OCI-LY1 (cell line): Measurements from ENCODE around the gene PPARD.

Experiments used
- H2AFZ ChIP-seq: fragments of 200-600 bp; sonication (generic), shearing (Covaris generic); 2 replicates; pipeline ENCODE4 v1.6.0; 2014; ENCODE audit warnings: antibody characterized with exemption, mild to moderate bottlenecking, low read length
- H3F3A ChIP-seq: fragments of 200-600 bp; sonication (generic), shearing (Covaris generic); 2 replicates; pipeline ENCODE4 v1.6.0; 2014; ENCODE audit warnings: mild to moderate bottlenecking, antibody characterized with exemption, low read length, moderate library complexity; ENCODE audit not compliant: insufficient read depth
- H3K27ac ChIP-seq: fragments of 200-600 bp; sonication (generic); 2 replicates; pipeline ENCODE4 v1.5.1; 2014; ENCODE audit warnings: low read length, mixed run types, mild to moderate bottlenecking, low read depth; ENCODE audit not compliant: poor library complexity, severe bottlenecking
- H3K27me3 ChIP-seq: fragments of 200-600 bp; sonication (generic); 2 replicates; pipeline ENCODE4 v1.6.0; 2014; ENCODE audit warnings: antibody characterized with exemption, mild to moderate bottlenecking, low read length, moderate library complexity; ENCODE audit not compliant: insufficient read depth
- H3K36me3 ChIP-seq: fragments of 200-600 bp; sonication (generic); 2 replicates; pipeline ENCODE4 v1.6.1; 2014; ENCODE audit warnings: mild to moderate bottlenecking, antibody characterized with exemption, low read length, moderate library complexity, mixed read lengths; ENCODE audit not compliant: insufficient read depth
- H3K4me1 ChIP-seq: fragments of 200-600 bp; sonication (generic); 2 replicates; pipeline ENCODE4 v1.5.1; 2014; ENCODE audit warnings: mild to moderate bottlenecking, low read length, moderate library complexity; ENCODE audit not compliant: insufficient read depth, severe bottlenecking
- H3K4me2 ChIP-seq: fragments of 200-600 bp; sonication (generic), shearing (Covaris generic); 2 replicates; pipeline ENCODE4 v1.6.1; 2014; ENCODE audit warnings: low read length
- H3K4me3 ChIP-seq: fragments of 200-600 bp; sonication (generic); 2 replicates; pipeline ENCODE4 v1.5.1; 2014; ENCODE audit warnings: low read length, low read depth, mild to moderate bottlenecking, mixed read lengths; ENCODE audit not compliant: poor library complexity, severe bottlenecking
- H3K79me2 ChIP-seq: fragments of 200-600 bp; shearing (Covaris generic); 2 replicates; pipeline ENCODE4 v1.6.1; 2016; ENCODE audit warnings: mixed run types, low read length, mixed read lengths; ENCODE audit not compliant: insufficient read depth
- H3K9ac ChIP-seq: fragments of 200-600 bp; sonication (generic), shearing (Covaris generic); 2 replicates; pipeline ENCODE4 v1.6.1; 2014; ENCODE audit warnings: mild to moderate bottlenecking, low read length, mixed read lengths
- H3K9me2 ChIP-seq: fragments of 200-600 bp; sonication (generic), shearing (Covaris generic); 2 replicates; pipeline ENCODE4 v1.6.1; 2014; ENCODE audit warnings: low read depth, mild to moderate bottlenecking, low read length, mixed read lengths
- H3K9me3 ChIP-seq: fragments of 200-600 bp; shearing (Covaris generic); 2 replicates; pipeline ENCODE4 v1.6.1; 2014; ENCODE audit warnings: low read length, mixed read lengths
- H4K20me1 ChIP-seq: fragments of 200-600 bp; sonication (generic), shearing (Covaris generic); 2 replicates; pipeline ENCODE4 v1.6.0; 2016; ENCODE audit warnings: mild to moderate bottlenecking, low read length; ENCODE audit not compliant: insufficient read depth
- EZH2 ChIP-seq: fragments of 200-600 bp; sonication (generic), shearing (Covaris generic); IDR thresholded peaks from 2 replicates; pipeline ENCODE4 v1.8.0; 2017; ENCODE audit warnings: borderline replicate concordance, mixed run types, mild to moderate bottlenecking, antibody characterized with exemption, low read length, moderate library complexity, mixed read lengths
- TF ChIP-seq, protein P1 (sequence below): fragments of 200-600 bp; sonication (generic), shearing (Covaris generic); IDR thresholded peaks from 2 replicates; pipeline ENCODE4 v1.5.1; 2017; ENCODE audit warnings: mild to moderate bottlenecking, antibody characterized with exemption, low read length, moderate library complexity, mixed read lengths

The PPARD gene

DNA sequence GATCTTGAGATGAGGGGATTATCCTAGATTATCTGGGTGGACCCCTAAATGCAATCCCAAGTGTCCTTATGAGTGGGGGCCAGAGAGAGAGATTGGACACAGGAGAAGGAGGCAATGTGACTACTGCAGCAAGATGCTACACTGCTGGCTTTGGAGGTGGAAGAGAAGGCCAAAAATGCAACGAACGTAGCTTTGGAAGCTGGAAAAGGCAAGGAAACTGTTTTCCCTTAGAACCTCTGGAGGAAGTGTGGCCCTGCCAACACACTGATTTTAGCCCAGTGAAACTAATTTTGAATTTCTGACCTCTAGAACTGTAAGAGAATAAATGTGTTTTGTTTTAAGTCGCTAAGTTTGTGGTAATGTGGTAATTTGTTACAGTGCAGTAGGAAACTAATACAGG lies 15.7 kb downstream of the PPARD start:
- H3F3A ChIP-seq: no peaks in the 10 kb centered on the region
- H3K27me3 ChIP-seq: no peaks in the 10 kb centered on the region
- H3K27ac ChIP-seq: no peak overlapping the region
- TF ChIP-seq, protein P1, sequence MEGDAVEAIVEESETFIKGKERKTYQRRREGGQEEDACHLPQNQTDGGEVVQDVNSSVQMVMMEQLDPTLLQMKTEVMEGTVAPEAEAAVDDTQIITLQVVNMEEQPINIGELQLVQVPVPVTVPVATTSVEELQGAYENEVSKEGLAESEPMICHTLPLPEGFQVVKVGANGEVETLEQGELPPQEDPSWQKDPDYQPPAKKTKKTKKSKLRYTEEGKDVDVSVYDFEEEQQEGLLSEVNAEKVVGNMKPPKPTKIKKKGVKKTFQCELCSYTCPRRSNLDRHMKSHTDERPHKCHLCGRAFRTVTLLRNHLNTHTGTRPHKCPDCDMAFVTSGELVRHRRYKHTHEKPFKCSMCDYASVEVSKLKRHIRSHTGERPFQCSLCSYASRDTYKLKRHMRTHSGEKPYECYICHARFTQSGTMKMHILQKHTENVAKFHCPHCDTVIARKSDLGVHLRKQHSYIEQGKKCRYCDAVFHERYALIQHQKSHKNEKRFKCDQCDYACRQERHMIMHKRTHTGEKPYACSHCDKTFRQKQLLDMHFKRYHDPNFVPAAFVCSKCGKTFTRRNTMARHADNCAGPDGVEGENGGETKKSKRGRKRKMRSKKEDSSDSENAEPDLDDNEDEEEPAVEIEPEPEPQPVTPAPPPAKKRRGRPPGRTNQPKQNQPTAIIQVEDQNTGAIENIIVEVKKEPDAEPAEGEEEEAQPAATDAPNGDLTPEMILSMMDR: no peak
- TF ChIP-seq EZH2: no peak
- no peaks in the 10 kb centered on the region for H3K9me3 ChIP-seq
- H2AFZ ChIP-seq: no peak overlapping the region
- H3K4me3 ChIP-seq: no peak overlapping the region
- no peak overlapping the region for H3K4me2 ChIP-seq
- H4K20me1 ChIP-seq: no peaks in the 10 kb centered on the region
- H3K9ac ChIP-seq: no peak overlapping the region
- H3K9me2 ChIP-seq: no peaks in the 10 kb centered on the region
- H3K4me1 ChIP-seq: no peaks in the 10 kb centered on the region
- peaks cover 3% of the 10 kb centered on the region; the same call in 1 of the 2 replicates for H3K36me3 ChIP-seq
- H3K79me2 ChIP-seq: no peaks in the 10 kb centered on the region

DNA sequence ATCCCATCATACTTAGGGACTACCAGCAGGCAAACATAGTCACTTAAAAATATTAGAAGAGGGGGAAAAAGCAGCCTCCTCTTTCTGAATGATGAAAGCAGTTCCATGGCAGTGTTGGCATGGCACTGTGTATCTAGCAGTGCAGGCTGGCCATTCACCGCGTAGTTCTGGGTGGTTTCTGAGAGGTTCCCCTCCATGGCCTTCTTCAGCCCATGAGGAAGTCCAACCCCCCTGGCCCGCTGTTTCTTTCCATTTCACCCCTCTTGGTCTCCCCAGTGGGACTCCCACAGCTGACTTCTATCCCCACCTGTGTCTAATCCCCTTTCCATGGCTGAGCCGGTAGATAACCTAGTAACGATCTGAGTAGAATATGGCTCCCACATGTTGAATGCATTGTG lies 17.0 kb downstream of the PPARD start:
- H3K4me3 ChIP-seq: no peak overlapping the region
- no peaks in the 10 kb centered on the region for H3K79me2 ChIP-seq
- no peaks in the 10 kb centered on the region for H3K9me2 ChIP-seq
- no peak overlapping the region for H3K4me2 ChIP-seq
- no peak overlapping the region for H3K9ac ChIP-seq
- H3K4me1 ChIP-seq: no peaks in the 10 kb centered on the region
- TF ChIP-seq, protein P1: no peak
- no peaks in the 10 kb centered on the region for H3K27me3 ChIP-seq
- no peaks in the 10 kb centered on the region for H4K20me1 ChIP-seq
- H3K27ac ChIP-seq: no peak overlapping the region
- no peaks in the 10 kb centered on the region for H3F3A ChIP-seq
- no peaks in the 10 kb centered on the region for H3K9me3 ChIP-seq
- no peaks in the 10 kb centered on the region for H3K36me3 ChIP-seq
- H2AFZ ChIP-seq: no peak overlapping the region

DNA sequence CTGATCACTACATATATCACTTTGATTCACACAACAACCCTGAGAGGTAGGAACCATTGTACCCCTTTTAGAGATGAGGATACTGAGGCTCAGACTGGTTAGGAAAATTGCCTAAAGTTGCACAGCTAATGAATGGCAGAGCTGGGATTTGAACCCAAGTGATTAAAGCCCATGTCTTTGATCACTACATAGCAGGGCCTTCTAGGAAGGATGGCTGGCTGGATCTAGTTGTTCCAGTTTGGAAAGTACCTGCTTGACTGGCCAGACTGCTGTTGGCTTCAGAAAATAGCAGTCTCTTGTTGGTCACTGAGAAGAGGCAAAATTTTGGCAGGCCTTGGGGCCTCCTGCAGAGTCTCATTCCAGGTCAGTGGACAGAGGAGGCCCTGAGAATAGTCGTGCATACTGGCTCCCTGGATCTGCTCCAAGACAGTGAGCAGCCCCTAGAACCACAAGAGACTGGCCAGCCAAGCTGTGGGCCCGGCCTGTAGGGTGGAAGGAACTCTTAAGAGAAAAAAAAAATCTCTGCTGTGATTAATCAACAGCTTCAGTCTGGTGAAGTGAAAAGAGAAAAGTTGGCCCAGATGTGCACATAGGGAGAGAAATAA lies 17.5 kb downstream of the PPARD start:
- Histone ChIP-seq H3K27me3 (no peaks in the 10 kb centered on the region), H3K9ac (no peak overlapping the region), H3K9me3 (no peaks in the 10 kb centered on the region), H3K36me3 (no peaks in the 10 kb centered on the region), H3F3A (no peaks in the 10 kb centered on the region), H3K4me2 (no peak overlapping the region), H3K4me1 (no peaks in the 10 kb centered on the region), H3K79me2 (no peaks in the 10 kb centered on the region), H3K27ac (no peak overlapping the region), H3K9me2 (no peaks in the 10 kb centered on the region), H3K4me3 (no peak overlapping the region), H4K20me1 (no peaks in the 10 kb centered on the region), H2AFZ (no peak overlapping the region)
- TF ChIP-seq, protein P1: no peak
- TF ChIP-seq EZH2: no peak
